H54 (cell line): ENCODE results near the gene CLPTM1L.

Experiments
- DNase-seq: peaks from one replicate; pipeline ENCODE4 v3.0.0; 2011; ENCODE audit warnings: low spot score, mixed read lengths; ENCODE audit not compliant: insufficient read length
- FAIRE-seq: peaks from 3 replicates; lab custom pipeline; 2011; peaks lifted over from hg19 to GRCh38; lab: Jason Lieb, UNC
- POLR2A ChIP-seq: IDR thresholded peaks from 2 replicates; pipeline ENCODE4 v1.6.1; 2011; ENCODE audit warnings: low read depth, mild to moderate bottlenecking, low read length

CLPTM1L gene, protein sequence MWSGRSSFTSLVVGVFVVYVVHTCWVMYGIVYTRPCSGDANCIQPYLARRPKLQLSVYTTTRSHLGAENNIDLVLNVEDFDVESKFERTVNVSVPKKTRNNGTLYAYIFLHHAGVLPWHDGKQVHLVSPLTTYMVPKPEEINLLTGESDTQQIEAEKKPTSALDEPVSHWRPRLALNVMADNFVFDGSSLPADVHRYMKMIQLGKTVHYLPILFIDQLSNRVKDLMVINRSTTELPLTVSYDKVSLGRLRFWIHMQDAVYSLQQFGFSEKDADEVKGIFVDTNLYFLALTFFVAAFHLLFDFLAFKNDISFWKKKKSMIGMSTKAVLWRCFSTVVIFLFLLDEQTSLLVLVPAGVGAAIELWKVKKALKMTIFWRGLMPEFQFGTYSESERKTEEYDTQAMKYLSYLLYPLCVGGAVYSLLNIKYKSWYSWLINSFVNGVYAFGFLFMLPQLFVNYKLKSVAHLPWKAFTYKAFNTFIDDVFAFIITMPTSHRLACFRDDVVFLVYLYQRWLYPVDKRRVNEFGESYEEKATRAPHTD

DNA sequence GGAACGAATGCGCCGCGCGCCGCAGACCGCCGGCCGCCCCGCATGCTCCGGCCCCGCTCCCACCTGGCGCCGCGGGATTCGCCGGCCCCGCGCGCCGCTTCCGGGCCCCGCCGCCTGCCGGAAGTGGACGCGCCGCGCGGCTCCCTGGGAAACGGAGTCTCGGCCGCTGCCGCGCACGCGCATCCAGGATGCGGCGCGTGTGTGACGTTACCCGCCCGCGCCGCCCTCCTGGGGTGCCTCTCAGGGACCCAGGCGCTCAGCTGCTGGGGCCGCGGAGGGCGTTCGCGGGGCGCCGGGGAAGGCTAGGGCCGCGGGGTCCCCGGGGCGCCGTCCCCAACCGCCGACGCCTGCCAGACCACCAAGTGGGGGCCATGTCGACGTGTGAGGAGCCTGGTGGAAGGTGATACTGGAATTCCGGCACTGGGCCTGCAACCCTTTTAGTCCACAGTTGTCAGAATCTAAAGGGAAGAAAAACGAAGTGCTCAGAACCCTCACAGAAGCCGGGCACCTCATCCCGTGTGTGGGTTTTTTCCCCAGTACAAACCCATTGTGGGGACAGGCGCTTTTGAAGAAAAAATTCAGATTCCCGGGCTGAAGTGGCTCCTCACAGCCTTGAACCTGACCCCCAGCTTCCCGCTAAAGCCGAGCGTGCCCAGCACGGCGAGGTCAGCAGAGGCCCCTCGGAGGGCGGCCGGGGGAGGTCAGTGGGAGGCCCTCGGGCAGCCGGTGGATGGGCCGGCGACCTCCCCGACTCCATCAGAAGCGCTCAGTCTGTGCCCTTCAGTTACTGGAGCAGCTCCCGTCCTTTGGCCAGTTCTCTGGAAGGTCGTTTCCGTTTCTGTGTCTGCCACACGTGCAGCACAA is at the start of gene CLPTM1L:
TSS of gene CLPTM1L (minus strand) at position 125 of the 864 bp plus-strand sequence. CDS start 258 bp downstream, outside the sequence.
- DNase-seq = peak; percentile 99
- FAIRE-seq = no peak
- TF ChIP-seq POLR2A = peak; percentile 70; the same call in 1 of the 2 replicates

DNA sequence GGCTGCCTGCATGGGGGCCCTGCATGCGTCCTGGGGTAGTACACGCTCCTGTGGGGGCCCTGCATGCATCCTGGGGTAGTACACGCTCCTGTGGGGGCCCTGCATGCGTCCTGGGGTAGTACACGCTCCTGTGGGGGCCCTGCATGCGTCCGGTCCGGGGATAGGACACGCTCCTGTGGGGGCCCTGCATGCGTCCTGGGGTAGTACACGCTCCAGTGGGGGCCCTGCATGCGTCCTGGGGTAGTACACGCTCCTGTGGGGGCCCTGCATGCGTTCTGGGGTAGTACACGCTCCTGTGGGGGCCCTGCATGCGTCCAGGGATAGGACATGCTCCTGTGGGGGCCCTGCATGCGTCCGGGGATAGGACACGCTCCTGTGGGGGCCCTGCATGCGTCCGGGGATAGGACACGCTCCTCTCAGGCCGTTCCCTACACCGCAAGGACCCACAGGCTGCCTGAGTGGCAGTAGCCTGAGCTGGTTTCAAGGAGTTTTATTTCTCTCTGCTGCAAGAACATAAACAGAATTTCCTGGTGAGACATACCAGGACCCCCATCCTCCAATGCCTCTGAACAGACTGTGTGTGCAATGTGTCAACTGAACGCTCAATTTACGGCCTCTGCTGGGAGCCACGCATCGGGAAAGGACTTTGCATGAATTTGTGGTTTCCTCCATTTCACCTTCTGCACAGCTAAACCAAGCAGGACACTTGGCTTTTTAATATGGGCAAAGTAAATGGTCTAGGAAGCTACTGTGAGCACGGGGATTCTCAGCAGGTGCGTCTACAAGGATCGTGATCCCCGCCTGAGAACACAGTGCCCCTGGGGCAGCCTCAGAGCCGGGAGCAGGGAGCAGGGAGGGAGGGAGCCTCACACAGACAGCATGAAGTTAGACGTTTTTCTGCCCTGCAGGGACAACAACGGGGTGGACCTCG is 48.9 kb upstream of the CLPTM1L start:
- DNase-seq (no peak), FAIRE-seq (no peak)
- no peak for TF ChIP-seq POLR2A

DNA sequence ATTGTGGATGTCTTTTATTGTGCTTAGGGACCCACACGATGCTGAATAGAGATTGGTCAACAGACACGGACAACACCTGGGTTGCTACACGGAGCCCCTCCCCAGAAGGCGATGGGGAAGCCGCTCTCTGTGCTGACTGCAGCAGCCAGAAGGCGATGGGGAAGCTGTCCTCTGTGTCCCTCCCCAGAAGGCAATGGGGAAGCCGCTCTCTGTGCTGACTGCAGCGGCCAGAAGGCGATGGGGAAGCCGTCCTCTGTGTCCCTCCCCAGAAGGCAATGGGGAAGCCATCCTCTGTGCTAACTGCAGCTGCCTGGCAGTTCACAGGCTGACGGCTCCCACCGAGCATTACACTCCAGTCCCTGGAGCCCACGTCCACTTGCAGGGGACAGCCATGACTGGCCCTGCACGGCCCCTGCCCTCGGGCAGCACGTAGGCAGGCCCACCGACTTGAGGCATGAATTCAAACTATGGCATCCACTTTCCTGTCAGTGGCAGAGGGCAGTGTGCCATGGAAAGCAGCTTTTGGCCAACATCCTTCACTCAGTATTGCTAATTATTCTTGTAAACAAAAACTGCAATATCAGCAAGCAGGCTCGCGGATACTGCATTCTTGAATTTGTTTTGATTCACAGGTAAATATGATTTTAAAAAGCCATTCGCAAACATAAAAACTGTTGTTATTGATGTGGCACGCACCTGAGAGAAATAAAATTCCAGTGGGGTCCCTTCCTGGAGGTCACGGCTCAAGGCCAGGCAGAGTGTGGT is 48.1 kb upstream of the CLPTM1L start:
- FAIRE-seq (no peak), DNase-seq (no peak)
- TF ChIP-seq POLR2A = no peak

GRCh38 chr5:1392261-1392660 is 47.4 kb upstream of the CLPTM1L start:
- DNase-seq (no peak), FAIRE-seq (no peak)
- no peak for TF ChIP-seq POLR2A

- no peak for DNase-seq
- FAIRE-seq = no peak
- TF ChIP-seq POLR2A = no peak
Observed at GRCh38 chr5:1391691-1392090, 46.8 kb upstream of the CLPTM1L start.

GRCh38 chr5:1390861-1391600 is 46.1 kb upstream of the CLPTM1L start:
- TF ChIP-seq POLR2A = no peak
- FAIRE-seq (no peak), DNase-seq (no peak)

DNA sequence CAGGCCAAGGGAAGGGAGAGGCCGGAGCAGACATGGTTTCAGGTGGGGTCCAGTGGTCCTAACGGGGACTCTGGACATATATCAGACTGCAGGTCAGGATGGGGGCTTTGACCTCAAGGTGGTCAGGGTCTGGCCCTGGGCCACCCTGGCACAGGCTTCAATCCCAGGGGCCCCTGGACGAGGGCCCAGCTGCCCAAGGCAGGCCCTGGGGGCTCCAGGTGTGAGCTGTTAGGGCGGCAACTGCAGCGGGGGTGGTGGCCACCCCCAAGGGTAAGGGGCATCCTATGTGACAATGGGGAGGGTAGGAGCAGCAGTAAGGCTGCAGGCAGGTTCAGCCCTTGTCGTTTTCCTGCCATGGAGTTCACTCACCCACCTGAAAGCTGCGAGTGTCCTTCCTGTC is 45.4 kb upstream of the CLPTM1L start:
- DNase-seq (no peak), FAIRE-seq (no peak)
- TF ChIP-seq POLR2A = no peak

DNA sequence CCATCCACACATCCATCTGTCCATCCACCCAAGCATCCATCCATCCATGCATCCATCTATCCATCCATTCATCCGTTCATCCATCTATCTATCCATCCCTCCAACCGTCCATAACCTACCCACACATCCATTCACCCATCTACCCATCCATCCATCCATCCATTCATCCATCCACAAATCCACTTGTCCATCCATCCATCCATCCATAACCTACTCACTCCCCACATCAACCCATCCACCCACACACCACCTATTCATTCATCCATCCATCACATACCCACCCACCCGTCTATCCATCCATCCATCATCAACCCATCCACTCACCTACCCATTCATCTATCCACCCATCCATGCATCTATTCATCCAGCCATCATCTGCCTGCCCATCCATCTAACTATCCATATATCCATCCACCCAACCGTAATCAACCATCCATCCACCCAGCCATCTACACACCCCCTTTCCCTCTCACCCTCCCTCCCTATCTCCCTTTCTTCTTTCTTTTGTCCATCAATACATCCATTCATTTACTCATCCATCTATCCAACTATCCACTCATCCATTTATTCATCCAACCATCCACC is 43.6 kb upstream of the CLPTM1L start:
- TF ChIP-seq POLR2A = no peak
- DNase-seq = no peak
- FAIRE-seq = no peak

DNA sequence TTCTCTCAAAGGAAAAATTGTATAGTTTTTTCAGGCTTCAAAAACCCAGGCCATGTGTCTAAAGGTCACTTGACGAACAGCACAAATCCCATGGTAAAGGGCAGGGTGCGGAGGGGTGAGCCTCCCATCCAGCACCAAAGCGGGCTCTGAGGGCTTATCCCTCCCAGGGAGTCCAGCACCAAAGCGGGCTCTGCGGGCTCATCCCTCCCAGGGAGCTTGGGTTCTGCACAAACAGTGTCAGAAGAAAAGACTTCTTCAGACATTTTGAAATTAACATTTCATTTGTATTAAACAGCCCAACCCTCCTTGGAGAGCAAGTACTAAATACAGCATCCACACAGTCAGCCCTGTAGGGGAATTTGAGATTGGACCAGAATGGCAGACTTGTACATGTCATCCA is 43.0 kb upstream of the CLPTM1L start:
- no peak for DNase-seq
- TF ChIP-seq POLR2A = no peak
- no peak for FAIRE-seq

GRCh38 chr5:1387059-1387755 is 42.3 kb upstream of the CLPTM1L start:
- TF ChIP-seq POLR2A = no peak
- DNase-seq = no peak
- no peak for FAIRE-seq

DNA sequence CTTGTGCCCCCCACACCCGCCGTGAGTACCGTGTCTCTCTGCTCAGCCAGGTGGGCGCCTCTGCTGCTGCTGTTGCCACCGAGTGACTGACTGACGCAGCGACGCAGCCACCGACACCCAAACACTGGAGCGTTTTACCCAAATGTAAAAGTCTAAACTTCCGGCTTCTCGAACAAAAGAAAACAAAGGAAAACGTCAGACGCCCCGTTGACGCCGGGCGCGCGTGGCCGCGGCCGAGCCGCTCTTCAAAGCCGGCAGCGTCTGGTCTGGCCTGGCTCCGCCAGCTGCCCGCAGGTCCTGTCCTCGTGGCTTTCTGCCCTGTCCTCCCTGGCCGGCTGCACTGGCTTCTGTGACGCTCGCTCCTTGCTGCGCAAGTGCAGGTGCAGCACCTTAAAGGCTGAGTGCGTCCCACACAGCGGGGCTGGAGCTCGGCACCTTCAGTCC is 41.4 kb upstream of the CLPTM1L start:
- DNase-seq = peak; percentile 72
- TF ChIP-seq POLR2A = no peak
- no peak for FAIRE-seq
